IMR-90 (cell line): Measurements from ENCODE around the gene ATXN7L2. TPM values are rescaled to one million over a fixed set of nuclear protein-coding genes. Genes with fewer than 3 reads are reported as not detected.

ENCODE experiments used
- ATAC-seq: fragments of 200-7000 bp; cut with Tn5 transposase; 2 replicates; pipeline ENCODE4 v1.9.1; 2020; ENCODE audit warnings: low read depth, mild to moderate bottlenecking, moderate library complexity
- BruUV-seq: library from RNA; stranded (reverse); fragments of 400-500 nt; replicated peaks from 2 replicates; lab custom pipeline; 2021; lab: Mats Ljungman, UMichigan
- CTCF ChIA-PET: fragments of 300-600 bp; formaldehyde crosslinking; extraction: SDS; loops from one replicate; lab custom pipeline; 2021; ENCODE audit warnings: antibody characterized with exemption; lab: Yijun Ruan, JAX
- POLR2A ChIA-PET: fragments of 300-600 bp; sonication (Branson Sonifier 250); formaldehyde crosslinking; loops from one replicate; lab custom pipeline; 2022; ENCODE audit warnings: antibody characterized with exemption; ENCODE audit not compliant: unreplicated experiment; lab: Charles Lee
- DNase-seq: peaks from one replicate; pipeline ENCODE4 v3.0.0; 2013
- H2AFZ ChIP-seq: replicated peaks from 2 replicates; pipeline ENCODE3; 2013; ENCODE audit warnings: low read length, mild to moderate bottlenecking; ENCODE audit not compliant: poor library complexity
- H2AK5ac ChIP-seq: 2 replicates; pipeline ENCODE4 v1.6.1; 2013; ENCODE audit warnings: low read depth, low read length, inconsistent platforms
- H2AK9ac ChIP-seq: replicated peaks from 2 replicates; pipeline ENCODE3; 2013; ENCODE audit warnings: mild to moderate bottlenecking, low read depth, low read length, moderate library complexity; ENCODE audit not compliant: poor library complexity
- H2BK120ac ChIP-seq: 2 replicates; pipeline ENCODE4 v1.6.1; 2013; ENCODE audit warnings: low read depth, low read length, inconsistent platforms
- H2BK15ac ChIP-seq: 3 replicates; pipeline ENCODE4 v1.6.1; 2013; ENCODE audit warnings: low read depth, low read length, inconsistent platforms
- H2BK20ac ChIP-seq: 2 replicates; pipeline ENCODE4 v1.6.1; 2013; ENCODE audit warnings: low read depth, mild to moderate bottlenecking, inconsistent platforms, low read length, moderate library complexity
- H2BK5ac ChIP-seq: 2 replicates; pipeline ENCODE4 v1.6.1; 2013; ENCODE audit warnings: mild to moderate bottlenecking, low read depth, low read length, inconsistent platforms; ENCODE audit not compliant: poor library complexity, severe bottlenecking
- H3K14ac ChIP-seq: replicated peaks from 2 replicates; pipeline ENCODE4 v1.6.1; 2013; ENCODE audit warnings: low read depth, low read length, inconsistent platforms
- H3K18ac ChIP-seq: 2 replicates; pipeline ENCODE4 v1.6.1; 2013; ENCODE audit warnings: low read depth, low read length, control low read depth
- H3K23ac ChIP-seq: 2 replicates; pipeline ENCODE4 v1.6.1; 2013; ENCODE audit warnings: low read depth, low read length, inconsistent platforms
- H3K27ac ChIP-seq: 2 replicates; pipeline ENCODE4 v1.5.1; 2013; ENCODE audit warnings: mild to moderate bottlenecking, control low read depth, low read length; ENCODE audit not compliant: insufficient read depth
- H3K27me3 ChIP-seq: 2 replicates; pipeline ENCODE4 v1.6.1; 2013; ENCODE audit warnings: low read length; ENCODE audit not compliant: control insufficient read depth, insufficient read depth
- H3K36me3 ChIP-seq: 2 replicates; pipeline ENCODE4 v1.6.1; 2013; ENCODE audit warnings: low read length, mixed read lengths; ENCODE audit not compliant: control insufficient read depth, insufficient read depth
- H3K4ac ChIP-seq: 2 replicates; pipeline ENCODE4 v1.6.1; 2013; ENCODE audit warnings: low read depth, low read length, inconsistent platforms
- H3K4me1 ChIP-seq: 2 replicates; pipeline ENCODE4 v1.6.1; 2013; ENCODE audit warnings: low read length, mixed read lengths; ENCODE audit not compliant: control insufficient read depth, insufficient read depth
- H3K4me2 ChIP-seq: 2 replicates; pipeline ENCODE4 v1.6.1; 2013; ENCODE audit warnings: low read depth, mild to moderate bottlenecking, control low read depth, low read length, moderate library complexity
- H3K4me3 ChIP-seq: 2 replicates; pipeline ENCODE4 v1.5.1; 2013; ENCODE audit warnings: low read depth, mild to moderate bottlenecking, control low read depth, low read length, moderate library complexity; ENCODE audit not compliant: insufficient read depth
- H3K56ac ChIP-seq: 2 replicates; pipeline ENCODE4 v1.6.1; 2013; ENCODE audit warnings: low read length, inconsistent platforms; ENCODE audit not compliant: insufficient read depth; ENCODE audit errors: extremely low read depth
- H3K79me1 ChIP-seq, 2 experiments: 2 replicates each; pipeline ENCODE4 v1.6.1; 2013; ENCODE audit warnings: low read length in 2 of 2, inconsistent platforms in 1 of 2, low read depth in 1 of 2
- H3K9ac ChIP-seq: 2 replicates; pipeline ENCODE4 v1.6.1; 2013; ENCODE audit warnings: low read depth, low read length, control low read depth
- H3K9me1 ChIP-seq: 2 replicates; pipeline ENCODE4 v1.6.1; 2013; ENCODE audit warnings: low read length, inconsistent platforms; ENCODE audit not compliant: insufficient read depth
- H3K9me3 ChIP-seq: 2 replicates; pipeline ENCODE4 v1.6.1; 2013; ENCODE audit warnings: low read length; ENCODE audit not compliant: control insufficient read depth, insufficient read depth
- H4K20me1 ChIP-seq: 2 replicates; pipeline ENCODE4 v1.6.1; 2013; ENCODE audit warnings: low read length, inconsistent platforms; ENCODE audit not compliant: insufficient read depth
- H4K5ac ChIP-seq: 2 replicates; pipeline ENCODE4 v1.6.1; 2013; ENCODE audit warnings: mild to moderate bottlenecking, low read depth, low read length, control low read depth
- H4K8ac ChIP-seq, 2 experiments: 2 replicates each; pipeline ENCODE4 v1.6.1; 2013; ENCODE audit warnings: low read depth in 2 of 2, low read length in 2 of 2, control low read depth in 1 of 2, inconsistent platforms in 1 of 2
- H4K91ac ChIP-seq: 2 replicates; pipeline ENCODE4 v1.6.1; 2013; ENCODE audit warnings: low read depth, low read length, inconsistent platforms; ENCODE audit not compliant: insufficient read depth
- BHLHE40 ChIP-seq: fragments of 150-350 bp; IDR thresholded peaks from 2 replicates; pipeline ENCODE4 v1.6.1; 2016; ENCODE audit warnings: mild to moderate bottlenecking, low read depth, low read length
- CHD1 ChIP-seq: IDR thresholded peaks from 2 replicates; pipeline ENCODE4 v1.6.1; 2012; ENCODE audit warnings: low read depth, low read length, improper control_type of control experiment
- MXI1 ChIP-seq: IDR thresholded peaks from 2 replicates; pipeline ENCODE4 v1.6.1; 2012; ENCODE audit warnings: low read depth, mild to moderate bottlenecking, low read length, moderate library complexity, borderline replicate concordance
- POLR2A ChIP-seq: IDR thresholded peaks from 2 replicates; pipeline ENCODE4 v1.6.1; 2012; ENCODE audit warnings: mild to moderate bottlenecking, low read depth, low read length
- RFX5 ChIP-seq: IDR thresholded peaks from 2 replicates; pipeline ENCODE4 v1.8.0; 2012; ENCODE audit warnings: low read depth, mild to moderate bottlenecking, low read length, moderate library complexity
- WGBS, 2 experiments: methylation state at CpG; one replicate each; pipeline versions ENCODE4 v1.1.5 to v1.1.7; 2013; ENCODE audit warnings: missing lambda C conversion rate in 2 of 2; ENCODE audit not compliant: insufficient read length in 1 of 2; ENCODE audit errors: extremely low coverage in 2 of 2; 5-methylcytosine and 5-hydroxymethylcytosine counted together
- dilution Hi-C: fragments of 300-500 bp; cut with HindIII; formaldehyde crosslinking; loops from one replicate; pipeline ENCODE4 v1.14.3; 2018; ENCODE audit warnings: low sequenced_read_pairs; ENCODE audit not compliant: unreplicated experiment
- in situ Hi-C: fragments of 300-500 bp; cut with MboI; formaldehyde crosslinking; loops from 3 replicates; pipeline ENCODE4 v1.14.3; 2019; ENCODE audit warnings: low sequenced_read_pairs, inconsistent platforms, mixed read lengths
- intact Hi-C: fragments of 100-400 bp; cut with micrococcal nuclease; formaldehyde crosslinking; loops from 2 replicates; pipeline ENCODE4 v1.10.0; 2022
- polyA plus RNA-seq, 3 experiments: library from polyadenylated mRNA; depleted of rRNA; stranded (reverse); fragments of >200 nt; gene quantifications; 2 replicates each; pipeline ENCODE4 v1.2.3, GENCODE V29; 2012; ENCODE audit warnings: low replicate concordance in 1 of 3
- total RNA-seq: library from RNA; depleted of rRNA; stranded (reverse); fragments of >200 nt; gene quantifications from 2 replicates; pipeline ENCODE4 v1.2.3, GENCODE V29; 2012
- TF ChIP-seq, protein P1 (sequence below): fragments of 150-350 bp; IDR thresholded peaks from 2 replicates; pipeline ENCODE4 v1.6.1; 2016; ENCODE audit warnings: low read depth, mild to moderate bottlenecking, low read length, moderate library complexity, borderline replicate concordance

Gene ATXN7L2
- total and polyA plus RNA-seq, 2 of the 4 experiments (the other 2 are of a cell fraction) = 1.3 to 4.8 TPM

DNA sequence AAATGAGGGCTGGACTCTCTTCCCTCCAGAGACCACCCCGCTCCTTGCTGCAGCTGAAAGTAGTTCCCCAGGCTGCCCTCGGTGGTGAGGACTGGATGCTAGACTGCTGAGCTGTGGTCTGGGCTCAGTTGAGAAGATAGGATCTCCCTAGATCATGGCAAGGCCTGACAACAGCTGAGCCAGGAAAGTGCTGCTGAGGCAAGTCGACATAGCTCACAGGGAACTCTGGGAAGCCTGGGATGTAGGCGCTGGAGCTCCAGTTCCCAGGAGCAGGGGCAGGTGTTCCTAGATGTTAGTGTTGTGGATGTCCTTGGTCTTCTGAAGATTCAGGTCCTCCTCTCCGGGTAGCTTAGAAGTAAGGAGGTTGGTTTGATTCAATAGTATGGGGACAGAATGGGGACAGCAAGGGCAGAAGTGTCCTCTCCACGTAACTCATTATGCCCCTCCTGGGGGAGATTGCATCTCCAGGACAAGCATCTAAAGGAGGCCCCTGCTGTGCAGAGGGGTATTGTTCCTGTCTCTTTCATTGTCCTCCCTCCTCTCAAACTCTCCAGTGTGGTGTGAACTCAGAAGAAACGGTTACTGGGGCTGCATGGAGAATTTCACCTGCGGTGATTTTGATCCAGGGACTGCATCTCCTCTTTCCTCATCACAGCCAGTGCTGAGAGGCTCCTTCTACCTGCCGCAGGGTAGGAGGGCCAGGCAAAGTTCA, 13.9 kb downstream of the ATXN7L2 start:
- no peak overlapping the region for H3K27ac ChIP-seq
- H2AK9ac ChIP-seq = no peak overlapping the region
- no peak overlapping the region for H2AFZ ChIP-seq
- H4K5ac ChIP-seq = no peak overlapping the region
- DNase-seq (no peak), ATAC-seq (no peak)
- no peak overlapping the region for H3K4ac ChIP-seq
- no peak overlapping the region for H2BK15ac ChIP-seq
- peaks cover 15 to 60% of the 10 kb centered on the region in 2 experiments for H3K79me1 ChIP-seq
- CTCF ChIA-PET = interaction anchor here (0.6 to 5.1 kb wide), 3 partner anchors 34 to 72 kb away, joined by 3 to 51 read pairs (median 8); no protein-coding TSS in a partner anchor
- H4K20me1 ChIP-seq = peaks cover 15% of the 10 kb centered on the region; the same call in 1 of the 2 replicates
- peaks cover 13% of the 10 kb centered on the region for H3K36me3 ChIP-seq
- peaks cover 28% of the 10 kb centered on the region for H3K9me1 ChIP-seq
- H2BK5ac ChIP-seq = no peak overlapping the region
- H3K4me2 ChIP-seq = no peak overlapping the region
- H2AK5ac ChIP-seq = no peak overlapping the region
- dilution Hi-C loops = no loop called here
- POLR2A ChIA-PET = no interaction called here
- intact Hi-C loops = loop anchor here (1.0 kb wide), 1 partner anchor 35 kb away; no protein-coding TSS in a partner anchor
- H3K27me3 ChIP-seq = no peaks in the 10 kb centered on the region
- H3K14ac ChIP-seq = no peak overlapping the region
- no peak overlapping the region for H2BK20ac ChIP-seq
- WGBS, 2 experiments = 70% methylated on average over 3 of the region's 9 CpGs; no CpG with 5 or more reads in 1 of the 2 experiments
- no peak overlapping the region for H3K4me3 ChIP-seq
- H2BK120ac ChIP-seq = no peak overlapping the region
- H3K56ac ChIP-seq = no peak overlapping the region
- no TSS peak for BruUV-seq
- no peaks in the 10 kb centered on the region for H3K9me3 ChIP-seq
- peaks cover 32% of the 10 kb centered on the region for H3K4me1 ChIP-seq
- in situ Hi-C loops = loop anchor here (5.0 kb wide), 1 partner anchor 35 kb away; no protein-coding TSS in a partner anchor
- H4K8ac ChIP-seq = no peak overlapping the region
- H4K91ac ChIP-seq = no peak overlapping the region
- H3K18ac ChIP-seq = no peak overlapping the region
- no peak overlapping the region for H3K23ac ChIP-seq
- TF ChIP-seq, protein P1, sequence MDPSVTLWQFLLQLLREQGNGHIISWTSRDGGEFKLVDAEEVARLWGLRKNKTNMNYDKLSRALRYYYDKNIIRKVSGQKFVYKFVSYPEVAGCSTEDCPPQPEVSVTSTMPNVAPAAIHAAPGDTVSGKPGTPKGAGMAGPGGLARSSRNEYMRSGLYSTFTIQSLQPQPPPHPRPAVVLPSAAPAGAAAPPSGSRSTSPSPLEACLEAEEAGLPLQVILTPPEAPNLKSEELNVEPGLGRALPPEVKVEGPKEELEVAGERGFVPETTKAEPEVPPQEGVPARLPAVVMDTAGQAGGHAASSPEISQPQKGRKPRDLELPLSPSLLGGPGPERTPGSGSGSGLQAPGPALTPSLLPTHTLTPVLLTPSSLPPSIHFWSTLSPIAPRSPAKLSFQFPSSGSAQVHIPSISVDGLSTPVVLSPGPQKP = no peak
- TF ChIP-seq CHD1 (no peak), RFX5 (no peak), BHLHE40 (no peak), MXI1 (no peak), POLR2A (no peak)
- H3K9ac ChIP-seq = no peak overlapping the region
